ENCODE results near the gene FSTL3. TPM values are rescaled to one million over a fixed set of nuclear protein-coding genes. Genes with fewer than 3 reads are reported as not detected.

FSTL3 gene
- total and polyA plus RNA-seq, 2 of the 13 experiments (the other 11 are each of a cell fraction or from before 2014, with no cell fraction given) = 13.5 to 15.6 TPM

- TF ChIP-seq ZNF318 (CRISPR knock-in tag; IDR thresholded peaks at IDR 0.05) (no peak), HMGXB3 (CRISPR knock-in tag; IDR thresholded peaks at IDR 0.05; ENCODE audit: borderline replicate concordance) (no peak), ZNF598 (CRISPR knock-in tag; IDR thresholded peaks at IDR 0.05; ENCODE audit: borderline replicate concordance) (no peak), HNRNPUL1 (IDR thresholded peaks at IDR 0.05; ENCODE audit: low read depth, low read length) (no peak)
- TF ChIP-seq, protein P1, sequence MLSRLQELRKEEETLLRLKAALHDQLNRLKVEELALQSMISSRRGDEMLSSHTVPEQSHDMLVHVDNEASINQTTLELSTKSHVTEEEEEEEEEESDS (CRISPR knock-in tag; IDR thresholded peaks at IDR 0.05; ENCODE audit: borderline replicate concordance) = no peak
- TF ChIP-seq, protein P2, sequence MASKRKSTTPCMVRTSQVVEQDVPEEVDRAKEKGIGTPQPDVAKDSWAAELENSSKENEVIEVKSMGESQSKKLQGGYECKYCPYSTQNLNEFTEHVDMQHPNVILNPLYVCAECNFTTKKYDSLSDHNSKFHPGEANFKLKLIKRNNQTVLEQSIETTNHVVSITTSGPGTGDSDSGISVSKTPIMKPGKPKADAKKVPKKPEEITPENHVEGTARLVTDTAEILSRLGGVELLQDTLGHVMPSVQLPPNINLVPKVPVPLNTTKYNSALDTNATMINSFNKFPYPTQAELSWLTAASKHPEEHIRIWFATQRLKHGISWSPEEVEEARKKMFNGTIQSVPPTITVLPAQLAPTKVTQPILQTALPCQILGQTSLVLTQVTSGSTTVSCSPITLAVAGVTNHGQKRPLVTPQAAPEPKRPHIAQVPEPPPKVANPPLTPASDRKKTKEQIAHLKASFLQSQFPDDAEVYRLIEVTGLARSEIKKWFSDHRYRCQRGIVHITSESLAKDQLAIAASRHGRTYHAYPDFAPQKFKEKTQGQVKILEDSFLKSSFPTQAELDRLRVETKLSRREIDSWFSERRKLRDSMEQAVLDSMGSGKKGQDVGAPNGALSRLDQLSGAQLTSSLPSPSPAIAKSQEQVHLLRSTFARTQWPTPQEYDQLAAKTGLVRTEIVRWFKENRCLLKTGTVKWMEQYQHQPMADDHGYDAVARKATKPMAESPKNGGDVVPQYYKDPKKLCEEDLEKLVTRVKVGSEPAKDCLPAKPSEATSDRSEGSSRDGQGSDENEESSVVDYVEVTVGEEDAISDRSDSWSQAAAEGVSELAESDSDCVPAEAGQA (IDR thresholded peaks at IDR 0.05; ENCODE audit: low read depth) = no peak
- TF ChIP-seq, protein P2 (CRISPR knock-in tag; IDR thresholded peaks at IDR 0.05; ENCODE audit: borderline replicate concordance) = no peak
These were observed 13.1 kb upstream of the FSTL3 start, which contains the start of gene RNF126 (continued) for GRCh38 chr19:662962-663681.

Measured in HepG2 (cell line).